Sigmoid colon (tissue), 7 donors: ENCODE measurements around the gene NOP56. TPM values are rescaled to one million over a fixed set of nuclear protein-coding genes. Genes with fewer than 3 reads are reported as not detected.
"Not testable (repeated sequence)": the region's sequence is repeated elsewhere in the genome, so short reads cannot be mapped to it uniquely, and the experiment has no call there.

Source experiments
- DNase-seq: peaks from one replicate; pipeline ENCODE4 v3.0.0-alpha.2; 2019
- H3K27ac ChIP-seq, 4 donors: fragments of 200-600 bp; sonication (generic); one replicate each; pipeline ENCODE4 v1.5.1; 2016 to 2019; ENCODE audit warnings: mild to moderate bottlenecking in 1 of 4
- H3K27me3 ChIP-seq, 3 donors: fragments of 200-600 bp; sonication (generic); one replicate each; pipeline ENCODE4 v1.5.1; 2019; ENCODE audit warnings: mild to moderate bottlenecking in 1 of 3
- H3K36me3 ChIP-seq, 4 donors: fragments of 200-600 bp; sonication (generic); one replicate each; pipeline ENCODE4 v1.5.1; 2016 to 2019
- H3K4me1 ChIP-seq, 4 donors: fragments of 200-600 bp; sonication (generic); one replicate each; pipeline ENCODE4 v1.5.1; 2017 to 2019
- H3K4me3 ChIP-seq, 4 donors: fragments of 200-600 bp; sonication (generic); one replicate each; pipeline ENCODE4 v1.5.1; 2017 to 2019; ENCODE audit warnings: mild to moderate bottlenecking in 2 of 4, moderate library complexity in 1 of 4
- H3K9me3 ChIP-seq, 4 donors: fragments of 200-600 bp in 3 of 4; sonication (generic) in 3 of 4; one replicate each; pipeline versions ENCODE4 v1.5.1 to v1.6.1; 2013 to 2019
- CTCF ChIP-seq, 4 experiments: fragments of 450-650 bp in 3 of 4; fragments of 200-600 bp in 1 of 4; IDR thresholded peaks; one replicate each; pipeline ENCODE4 v1.5.1; 2016 to 2019; ENCODE audit warnings: antibody characterized with exemption in 4 of 4, mild to moderate bottlenecking in 3 of 4, moderate library complexity in 2 of 4
- EP300 ChIP-seq, 4 donors: sonication (generic); formaldehyde crosslinking; IDR thresholded peaks; one replicate each; pipeline ENCODE4 v1.6.1; 2017; ENCODE audit warnings: antibody characterized with exemption in 4 of 4
- POLR2A ChIP-seq, 2 donors: fragments of 450-650 bp; IDR thresholded peaks; one replicate each; pipeline ENCODE4 v1.6.1; 2016; ENCODE audit warnings: antibody characterized with exemption in 2 of 2, mild to moderate bottlenecking in 2 of 2, moderate library complexity in 2 of 2
- POLR2AphosphoS5 ChIP-seq, 4 donors: sonication (generic); formaldehyde crosslinking; IDR thresholded peaks; one replicate each; pipeline ENCODE4 v1.6.1; 2017; ENCODE audit warnings: antibody characterized with exemption in 4 of 4
- WGBS, 2 donors: extraction: QIAGEN DNeasy Blood & Tissue Kit; methylation state at CpG; one replicate each; pipeline ENCODE4 v1.1.7; 2013; 5-methylcytosine and 5-hydroxymethylcytosine counted together
- intact Hi-C: fragments of 100-400 bp; cut with DNase I; formaldehyde crosslinking; loops from one replicate; pipeline ENCODE4 v1.15.1; 2023
- polyA plus RNA-seq, 3 donors: library from polyadenylated mRNA; stranded (reverse); fragments of 200-250 nt; gene quantifications; one replicate each; pipeline ENCODE4 v1.2.3, GENCODE V29; 2013
- total RNA-seq, 4 donors: library from RNA; depleted of rRNA; stranded (reverse); fragments of >200 nt; gene quantifications; one replicate each; pipeline ENCODE4 v1.1.0, GENCODE V29; 2016
- donor health status: healthy with polysubstance abuse.
- donor health status: Bipolar disorder and iron deficiency.
- donor health status: healthy.

Gene NOP56
- total and polyA plus RNA-seq, 7 donors = 33.6 to 152 (median 62.7) TPM

GRCh38 chr20:2671977-2672376, 19.5 kb downstream of the NOP56 start:
- no peaks in the 10 kb centered on the region for H3K27me3 ChIP-seq
- no peak for TF ChIP-seq EP300 (IDR thresholded peaks at IDR 0.05)
- TF ChIP-seq POLR2AphosphoS5 (IDR thresholded peaks at IDR 0.05) = no peak
- no peak for TF ChIP-seq POLR2A (IDR thresholded peaks at IDR 0.05)
- no peak for TF ChIP-seq CTCF (IDR thresholded peaks at IDR 0.05)
- no peaks in the 10 kb centered on the region for H3K9me3 ChIP-seq
- 16 to 31% methylated on average over 4 of the region's 4 CpGs for WGBS, 2 donors
- no peak overlapping the region for H3K27ac ChIP-seq
- no peaks in the 10 kb centered on the region for H3K4me1 ChIP-seq
- DNase-seq = peak; percentile 17
- no peak overlapping the region for H3K4me3 ChIP-seq
- H3K36me3 ChIP-seq = no peaks in the 10 kb centered on the region
- intact Hi-C loops = no loop called here

GRCh38 chr20:2672446-2672845, 20.0 kb downstream of the NOP56 start:
- DNase-seq = no peak
- no peak overlapping the region for H3K4me3 ChIP-seq
- H3K4me1 ChIP-seq = no peaks in the 10 kb centered on the region
- WGBS, 2 donors = 69 to 71% methylated on average over 3 of the region's 3 CpGs
- H3K27me3 ChIP-seq = no peaks in the 10 kb centered on the region
- H3K36me3 ChIP-seq = no peaks in the 10 kb centered on the region
- TF ChIP-seq EP300 (IDR thresholded peaks at IDR 0.05) (no peak), CTCF (IDR thresholded peaks at IDR 0.05) (no peak), POLR2A (IDR thresholded peaks at IDR 0.05) (no peak), POLR2AphosphoS5 (IDR thresholded peaks at IDR 0.05) (no peak)
- intact Hi-C loops = no loop called here
- no peaks in the 10 kb centered on the region for H3K9me3 ChIP-seq
- no peak overlapping the region for H3K27ac ChIP-seq

- no peaks in the 10 kb centered on the region for H3K36me3 ChIP-seq
- intact Hi-C loops = no loop called here
- no peaks in the 10 kb centered on the region for H3K4me1 ChIP-seq
- no peak for TF ChIP-seq POLR2A (IDR thresholded peaks at IDR 0.05)
- no peak for TF ChIP-seq CTCF (IDR thresholded peaks at IDR 0.05)
- TF ChIP-seq EP300 (IDR thresholded peaks at IDR 0.05) = no peak
- no peak for TF ChIP-seq POLR2AphosphoS5 (IDR thresholded peaks at IDR 0.05)
- no peak overlapping the region for H3K4me3 ChIP-seq
- H3K27me3 ChIP-seq = no peaks in the 10 kb centered on the region
- H3K27ac ChIP-seq = no peak overlapping the region
- no peaks in the 10 kb centered on the region for H3K9me3 ChIP-seq
- DNase-seq = no peak
- WGBS, 2 donors = 77 to 91% methylated on average over 4 of the region's 4 CpGs
These were observed 21.0 kb downstream of the NOP56 start for GRCh38 chr20:2673453-2673852.

GRCh38 chr20:2680046-2680445, 27.6 kb downstream of the NOP56 start:
- no peaks in the 10 kb centered on the region for H3K4me1 ChIP-seq
- 76 to 79% methylated on average over 4 of the region's 4 CpGs for WGBS, 2 donors
- TF ChIP-seq CTCF (IDR thresholded peaks at IDR 0.05) = no peak
- no peak for TF ChIP-seq POLR2AphosphoS5 (IDR thresholded peaks at IDR 0.05)
- TF ChIP-seq EP300 (IDR thresholded peaks at IDR 0.05) = no peak
- no peak for TF ChIP-seq POLR2A (IDR thresholded peaks at IDR 0.05)
- no peaks in the 10 kb centered on the region for H3K36me3 ChIP-seq
- no peaks in the 10 kb centered on the region for H3K27me3 ChIP-seq
- intact Hi-C loops = no loop called here
- no peak overlapping the region for H3K4me3 ChIP-seq
- DNase-seq = no peak
- no peak overlapping the region for H3K27ac ChIP-seq
- no peaks in the 10 kb centered on the region for H3K9me3 ChIP-seq

- H3K27ac ChIP-seq, H3K4me1 ChIP-seq, H3K36me3 ChIP-seq, H3K4me3 ChIP-seq, DNase-seq, H3K9me3 ChIP-seq, H3K27me3 ChIP-seq, intact Hi-C loops: not testable (repeated sequence)
- WGBS, 2 donors = 81 to 87% methylated on average over 3 of the region's 3 CpGs
These were observed 29.6 kb downstream of the NOP56 start for GRCh38 chr20:2682040-2682439.

GRCh38 chr20:2684817-2685216, 32.4 kb downstream of the NOP56 start:
- H3K27ac ChIP-seq, H3K4me1 ChIP-seq, DNase-seq, H3K36me3 ChIP-seq, H3K9me3 ChIP-seq, H3K27me3 ChIP-seq, intact Hi-C loops, H3K4me3 ChIP-seq: not testable (repeated sequence)
- WGBS, 2 donors = 49 to 51% methylated on average over 4 of the region's 4 CpGs
